Hepatocyte (in vitro differentiated cells): ENCODE measurements around the gene KCNQ1.

Experiments
- EZH2 ChIP-seq: fragments of 200-600 bp; sonication (generic); IDR thresholded peaks from 2 replicates; pipeline ENCODE4 v1.6.1; 2016; ENCODE audit warnings: antibody characterized with exemption, mild to moderate bottlenecking, borderline replicate concordance
- TF ChIP-seq, protein P1 (sequence below): fragments of 200-600 bp; sonication (generic); IDR thresholded peaks from 2 replicates; pipeline ENCODE4 v1.5.1; 2016; ENCODE audit warnings: antibody characterized with exemption, mild to moderate bottlenecking; ENCODE audit not compliant: poor library complexity

DNA sequence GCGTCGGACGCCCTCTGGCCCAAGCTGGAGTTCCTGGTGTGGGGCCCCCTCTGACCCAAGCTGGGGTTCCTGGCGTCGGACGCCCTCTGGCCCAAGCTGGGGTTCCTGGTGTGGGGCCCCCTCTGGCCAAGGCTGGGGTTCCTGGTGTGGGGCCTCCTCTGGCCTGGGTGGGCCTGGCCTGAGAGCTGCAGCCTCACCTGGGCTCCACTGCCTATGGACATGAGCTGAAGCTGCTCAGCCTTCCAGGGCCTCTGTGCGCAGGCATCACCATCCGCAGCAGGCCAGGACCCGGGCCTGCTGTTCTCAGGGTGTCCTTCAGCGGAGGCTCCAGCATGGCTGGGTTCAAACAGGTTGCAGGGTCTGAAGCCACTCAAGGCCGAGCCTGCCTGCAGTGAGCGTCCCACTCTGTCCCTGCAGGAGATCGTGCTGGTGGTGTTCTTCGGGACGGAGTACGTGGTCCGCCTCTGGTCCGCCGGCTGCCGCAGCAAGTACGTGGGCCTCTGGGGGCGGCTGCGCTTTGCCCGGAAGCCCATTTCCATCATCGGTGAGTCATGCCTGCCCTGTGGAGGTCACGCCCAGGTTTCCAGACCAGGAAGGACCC, 125.5 kb downstream of the KCNQ1 start:
- TF ChIP-seq, protein P1, sequence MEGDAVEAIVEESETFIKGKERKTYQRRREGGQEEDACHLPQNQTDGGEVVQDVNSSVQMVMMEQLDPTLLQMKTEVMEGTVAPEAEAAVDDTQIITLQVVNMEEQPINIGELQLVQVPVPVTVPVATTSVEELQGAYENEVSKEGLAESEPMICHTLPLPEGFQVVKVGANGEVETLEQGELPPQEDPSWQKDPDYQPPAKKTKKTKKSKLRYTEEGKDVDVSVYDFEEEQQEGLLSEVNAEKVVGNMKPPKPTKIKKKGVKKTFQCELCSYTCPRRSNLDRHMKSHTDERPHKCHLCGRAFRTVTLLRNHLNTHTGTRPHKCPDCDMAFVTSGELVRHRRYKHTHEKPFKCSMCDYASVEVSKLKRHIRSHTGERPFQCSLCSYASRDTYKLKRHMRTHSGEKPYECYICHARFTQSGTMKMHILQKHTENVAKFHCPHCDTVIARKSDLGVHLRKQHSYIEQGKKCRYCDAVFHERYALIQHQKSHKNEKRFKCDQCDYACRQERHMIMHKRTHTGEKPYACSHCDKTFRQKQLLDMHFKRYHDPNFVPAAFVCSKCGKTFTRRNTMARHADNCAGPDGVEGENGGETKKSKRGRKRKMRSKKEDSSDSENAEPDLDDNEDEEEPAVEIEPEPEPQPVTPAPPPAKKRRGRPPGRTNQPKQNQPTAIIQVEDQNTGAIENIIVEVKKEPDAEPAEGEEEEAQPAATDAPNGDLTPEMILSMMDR, result no peak
- no peak for TF ChIP-seq EZH2
